HG03354 (cell line): ENCODE data around the gene SERPINB6.
"Not testable (repeated sequence)": the region's sequence is repeated elsewhere in the genome, so short reads cannot be mapped to it uniquely, and the experiment has no call there.

Source experiments
- ATAC-seq: cut with Tn5 transposase; IDR thresholded peaks from one replicate; pipeline ENCODE4 v1.9.1; 2021; ENCODE audit warnings: mild to moderate bottlenecking; ENCODE audit not compliant: unreplicated experiment, poor library complexity, severe bottlenecking

Gene SERPINB6

GRCh38 chr6:2971420-2972218, at the start of gene SERPINB6:
TSS of gene SERPINB6 (minus strand) at chr6:2971567. CDS start at chr6:2959332, 12,235 bp downstream.
- no peak for ATAC-seq

GRCh38 chr6:3019749-3020320, 48.5 kb upstream of the SERPINB6 start:
- ATAC-seq: no peak

- no peak for ATAC-seq
Observed at GRCh38 chr6:3019065-3019464, 47.7 kb upstream of the SERPINB6 start.

- no peak for ATAC-seq
Observed at GRCh38 chr6:3017304-3017703, 45.9 kb upstream of the SERPINB6 start.

- no peak for ATAC-seq
Observed at GRCh38 chr6:3016473-3017280, 45.3 kb upstream of the SERPINB6 start.

GRCh38 chr6:3015144-3015543, 43.8 kb upstream of the SERPINB6 start:
- no peak for ATAC-seq

- no peak for ATAC-seq
Observed at GRCh38 chr6:3014675-3015066, 43.3 kb upstream of the SERPINB6 start.

- ATAC-seq: no peak
Observed at GRCh38 chr6:3013901-3014674, 42.7 kb upstream of the SERPINB6 start.

- ATAC-seq: no peak
Observed at GRCh38 chr6:3013486-3013885, 42.1 kb upstream of the SERPINB6 start.

- ATAC-seq: no peak
Observed at GRCh38 chr6:3011592-3011991, 40.2 kb upstream of the SERPINB6 start.

GRCh38 chr6:3011158-3011557, 39.8 kb upstream of the SERPINB6 start:
- no peak for ATAC-seq

- no peak for ATAC-seq
Observed at GRCh38 chr6:3009930-3010329, 38.6 kb upstream of the SERPINB6 start.

GRCh38 chr6:3008712-3009265, 37.4 kb upstream of the SERPINB6 start:
- not testable (repeated sequence) for ATAC-seq

GRCh38 chr6:3007571-3007970, 36.2 kb upstream of the SERPINB6 start:
- no peak for ATAC-seq

- ATAC-seq: no peak
Observed at GRCh38 chr6:3006476-3006875, 35.1 kb upstream of the SERPINB6 start.

- no peak for ATAC-seq
Observed at GRCh38 chr6:3005874-3006273, 34.5 kb upstream of the SERPINB6 start.

- no peak for ATAC-seq
Observed at GRCh38 chr6:3005077-3005476, 33.7 kb upstream of the SERPINB6 start.

- not testable (repeated sequence) for ATAC-seq
Observed at GRCh38 chr6:3003226-3003625, 31.9 kb upstream of the SERPINB6 start.

- peak; percentile 36 for ATAC-seq
Observed at GRCh38 chr6:3001773-3002293, 30.5 kb upstream of the SERPINB6 start.
